AG20443 (cell line): ENCODE measurements around the gene NNMT.

ENCODE experiments used
- DNase-seq: peaks from one replicate; pipeline ENCODE4 v3.0.0; 2012; ENCODE audit warnings: low spot score, mixed read lengths

Gene NNMT

DNA sequence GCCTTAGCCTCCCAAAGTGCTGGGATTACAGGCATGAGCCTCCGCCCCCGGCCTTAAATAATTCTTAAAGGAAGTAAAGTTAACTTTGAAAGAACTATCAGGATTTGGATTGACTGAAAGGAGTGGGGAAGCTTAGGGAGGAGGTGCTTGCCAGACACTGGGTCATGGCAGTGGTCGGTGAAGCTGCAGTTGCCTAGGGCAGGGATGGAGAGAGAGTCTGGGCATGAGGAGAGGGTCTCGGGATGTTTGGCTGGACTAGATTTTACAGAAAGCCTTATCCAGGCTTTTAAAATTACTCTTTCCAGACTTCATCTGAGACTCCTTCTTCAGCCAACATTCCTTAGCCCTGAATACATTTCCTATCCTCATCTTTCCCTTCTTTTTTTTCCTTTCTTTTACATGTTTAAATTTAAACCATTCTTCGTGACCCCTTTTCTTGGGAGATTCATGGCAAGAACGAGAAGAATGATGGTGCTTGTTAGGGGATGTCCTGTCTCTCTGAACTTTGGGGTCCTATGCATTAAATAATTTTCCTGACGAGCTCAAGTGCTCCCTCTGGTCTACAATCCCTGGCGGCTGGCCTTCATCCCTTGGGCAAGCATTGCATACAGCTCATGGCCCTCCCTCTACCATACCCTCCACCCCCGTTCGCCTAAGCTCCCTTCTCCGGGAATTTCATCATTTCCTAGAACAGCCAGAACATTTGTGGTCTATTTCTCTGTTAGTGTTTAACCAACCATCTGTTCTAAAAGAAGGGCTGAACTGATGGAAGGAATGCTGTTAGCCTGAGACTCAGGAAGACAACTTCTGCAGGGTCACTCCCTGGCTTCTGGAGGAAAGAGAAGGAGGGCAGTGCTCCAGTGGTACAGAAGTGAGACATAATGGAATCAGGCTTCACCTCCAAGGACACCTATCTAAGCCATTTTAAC, at the start of gene NNMT:
Gene NNMT (plus strand): TSS at position 724 of the 929 bp plus-strand sequence. CDS start 158 bp downstream, at position 882.
- DNase-seq: peak; percentile 82

DNA sequence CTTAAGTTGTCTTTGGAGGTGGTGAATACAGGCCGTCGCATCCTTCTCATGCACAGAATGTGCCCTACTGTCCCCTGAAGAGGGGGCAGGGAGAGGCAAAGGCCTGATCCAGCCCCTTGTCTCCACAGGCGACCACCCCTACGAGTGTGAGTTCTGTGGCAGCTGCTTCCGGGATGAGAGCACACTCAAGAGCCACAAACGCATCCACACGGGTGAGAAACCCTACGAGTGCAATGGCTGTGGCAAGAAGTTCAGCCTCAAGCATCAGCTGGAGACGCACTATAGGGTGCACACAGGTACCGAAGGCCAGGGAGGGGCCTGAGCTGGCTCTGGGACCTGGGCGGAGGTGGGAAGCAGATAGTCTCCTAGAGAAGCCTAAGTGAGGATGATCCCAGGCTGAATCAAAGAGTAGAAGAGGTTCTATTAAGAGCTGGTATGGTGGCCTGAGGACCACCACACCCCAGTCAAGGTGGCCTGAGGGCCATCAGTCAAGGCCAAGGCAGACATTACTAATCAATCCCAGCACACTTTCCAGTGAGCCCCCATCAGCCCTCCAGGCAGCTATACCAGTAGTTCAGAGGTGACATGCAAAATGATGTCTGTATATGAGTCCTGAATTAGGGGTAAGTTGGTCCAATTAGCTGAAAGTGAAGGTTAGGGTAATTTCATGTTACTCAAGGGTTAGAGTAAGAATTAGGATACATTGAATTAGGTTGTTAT, 49.0 kb upstream of the NNMT start:
- no peak for DNase-seq

DNA sequence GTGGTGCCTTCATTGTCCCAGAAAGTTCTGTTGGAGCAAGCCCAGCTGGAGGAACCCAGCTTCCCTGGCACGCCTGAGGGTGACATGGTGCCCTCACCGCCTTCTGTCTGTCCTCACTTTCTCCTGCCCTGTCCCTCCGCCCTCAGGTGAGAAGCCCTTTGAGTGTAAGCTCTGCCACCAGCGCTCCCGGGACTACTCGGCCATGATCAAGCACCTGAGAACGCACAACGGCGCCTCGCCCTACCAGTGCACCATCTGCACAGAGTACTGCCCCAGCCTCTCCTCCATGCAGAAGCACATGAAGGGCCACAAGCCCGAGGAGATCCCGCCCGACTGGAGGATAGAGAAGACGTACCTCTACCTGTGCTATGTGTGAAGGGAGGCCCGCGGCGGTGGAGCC, 46.0 kb upstream of the NNMT start:
- no peak for DNase-seq

DNA sequence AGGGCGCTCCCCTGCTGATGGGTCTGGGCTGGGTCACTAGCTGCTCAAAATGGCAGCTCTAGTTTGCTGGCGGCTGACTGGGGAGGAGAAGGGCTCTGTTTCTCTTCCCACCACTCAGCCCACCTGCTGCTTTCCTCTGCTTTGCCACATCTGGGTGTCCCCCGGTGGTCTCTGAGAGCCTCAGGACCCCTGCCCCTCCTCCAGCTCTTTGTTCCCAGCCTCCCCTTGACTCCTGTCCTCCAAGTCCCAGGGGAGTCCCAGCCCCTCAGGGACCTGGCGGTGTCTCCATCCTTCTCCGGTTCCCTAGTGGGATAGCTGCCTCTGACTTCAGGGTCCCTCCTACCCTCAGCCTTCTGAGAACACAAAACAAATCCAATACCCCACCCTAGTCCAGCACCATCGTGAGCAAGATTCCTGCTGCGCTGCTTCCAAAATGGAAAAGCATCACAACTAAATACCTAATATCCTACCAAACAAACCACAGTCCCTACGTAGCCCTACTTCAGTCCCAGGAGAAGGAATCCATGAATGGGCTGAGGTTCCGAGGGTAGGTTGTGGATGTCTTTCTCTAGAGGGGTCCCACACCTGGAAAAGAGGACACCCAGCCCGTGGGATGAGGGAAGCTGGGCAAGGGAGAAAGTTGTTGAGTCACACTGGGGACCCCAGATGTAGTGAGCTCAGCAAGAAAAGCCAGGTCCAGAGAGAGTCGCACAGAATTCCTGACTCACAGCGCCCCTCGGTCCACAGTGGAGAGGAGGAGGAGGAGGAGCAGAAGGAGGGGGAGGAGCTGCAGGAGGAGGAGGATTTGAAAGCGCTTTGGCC, 45.0 kb upstream of the NNMT start:
- DNase-seq: no peak

DNA sequence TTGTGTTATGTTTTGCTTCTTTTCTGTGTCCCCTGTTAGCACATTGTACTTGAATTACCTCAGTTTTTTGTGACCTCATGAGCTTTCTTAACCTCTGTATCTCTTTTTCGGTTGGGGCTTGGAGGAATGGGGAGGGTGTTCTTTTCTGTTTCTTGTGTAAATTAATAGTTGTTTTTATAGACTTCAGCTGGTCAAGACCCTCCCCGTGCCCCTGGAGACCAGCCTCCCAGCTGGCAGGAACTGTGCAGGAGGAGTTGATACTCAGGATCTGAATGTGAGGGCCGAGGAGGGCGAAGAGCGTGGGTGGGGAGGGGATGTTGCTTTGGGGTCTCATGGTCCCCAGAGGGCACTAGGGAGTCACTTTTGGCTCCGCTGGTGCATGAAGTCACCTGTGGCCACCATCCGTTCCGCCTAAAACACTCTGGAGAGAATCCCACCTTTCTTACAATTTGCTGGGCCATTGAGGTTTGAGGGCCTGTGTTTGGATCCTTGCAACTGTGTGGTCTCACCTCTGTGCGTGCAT, 44.3 kb upstream of the NNMT start:
- DNase-seq: no peak

DNA sequence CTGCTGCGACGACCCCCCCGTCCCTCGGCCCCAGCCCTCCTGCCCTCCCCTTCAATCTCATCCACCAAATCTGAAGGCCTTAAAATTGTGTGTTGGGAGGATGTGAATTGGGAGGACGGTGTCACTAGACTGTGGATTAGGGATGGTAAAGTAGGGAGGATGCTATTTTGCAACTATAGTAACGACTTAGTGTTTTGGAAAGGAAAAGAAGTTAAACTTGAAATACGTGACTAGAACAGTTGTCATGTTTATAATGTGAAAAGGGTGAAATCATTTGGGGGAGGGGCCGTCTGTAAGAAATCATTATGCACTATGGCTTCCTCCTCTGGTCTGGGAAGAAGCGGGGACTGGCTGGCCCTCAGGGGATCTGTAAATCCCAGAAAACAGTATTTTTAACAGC, 43.4 kb upstream of the NNMT start:
- DNase-seq: no peak

DNA sequence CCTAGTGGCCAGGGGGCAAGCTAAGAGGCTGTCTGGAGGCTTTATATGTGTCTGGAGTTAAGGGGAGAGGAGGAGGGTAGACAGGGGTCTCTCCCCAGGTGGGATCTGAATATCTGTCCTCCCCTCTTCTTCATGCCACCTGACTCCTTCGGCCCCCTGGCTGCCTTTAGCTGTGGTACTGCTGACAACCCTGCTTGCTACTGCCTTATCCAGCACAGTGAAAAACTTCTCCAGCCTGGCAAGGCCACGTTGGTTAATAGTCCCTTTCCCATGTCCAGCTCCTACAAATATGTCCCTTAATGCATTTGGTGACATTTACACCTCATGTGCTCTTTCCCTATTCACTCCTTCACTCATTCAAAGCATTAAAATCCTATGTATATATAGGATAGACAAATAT, 42.4 kb upstream of the NNMT start:
- no peak for DNase-seq

DNA sequence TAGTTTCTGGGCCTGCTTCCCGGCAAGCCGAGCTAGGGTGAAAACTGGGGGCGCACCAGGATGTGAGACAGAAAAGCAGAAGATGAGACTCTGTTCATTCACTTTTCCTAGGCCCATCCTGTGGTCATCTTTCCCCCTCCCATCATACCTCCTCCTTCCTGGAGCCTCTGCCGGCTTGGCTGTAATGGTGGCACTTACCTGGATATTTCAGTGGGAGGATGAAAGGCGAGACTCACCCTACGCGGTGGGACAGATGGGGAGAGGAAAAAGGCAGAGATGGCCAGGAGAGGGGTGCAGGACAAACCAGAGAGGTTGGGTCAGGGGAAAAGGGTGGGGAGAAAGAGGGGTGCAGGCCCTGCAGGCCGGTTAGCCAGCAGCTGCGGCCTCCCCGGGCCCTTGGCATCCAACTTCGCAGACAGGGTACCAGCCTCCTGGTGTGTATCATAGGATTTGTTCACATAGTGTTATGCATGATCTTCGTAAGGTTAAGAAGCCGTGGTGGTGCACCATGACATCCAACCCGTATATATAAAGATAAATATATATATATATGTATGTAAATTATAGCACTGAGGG, 41.5 kb upstream of the NNMT start:
- DNase-seq: no peak

DNA sequence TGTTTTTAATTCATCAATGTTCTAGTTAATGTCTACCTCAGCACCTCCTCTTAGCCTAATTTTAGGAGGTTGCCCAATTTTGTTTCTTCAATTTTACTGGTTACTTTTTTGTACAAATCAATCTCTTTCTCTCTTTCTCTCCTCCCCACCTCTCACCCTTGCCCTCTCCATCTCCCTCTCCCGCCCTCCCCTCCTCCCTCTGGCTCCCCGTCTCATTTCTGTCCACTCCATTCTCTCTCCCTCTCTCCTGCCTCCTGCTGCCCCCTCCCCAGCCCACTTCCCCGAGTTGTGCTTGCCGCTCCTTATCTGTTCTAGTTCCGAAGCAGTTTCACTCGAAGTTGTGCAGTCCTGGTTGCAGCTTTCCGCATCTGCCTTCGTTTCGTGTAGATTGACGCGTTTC, 40.9 kb upstream of the NNMT start:
- no peak for DNase-seq

DNA sequence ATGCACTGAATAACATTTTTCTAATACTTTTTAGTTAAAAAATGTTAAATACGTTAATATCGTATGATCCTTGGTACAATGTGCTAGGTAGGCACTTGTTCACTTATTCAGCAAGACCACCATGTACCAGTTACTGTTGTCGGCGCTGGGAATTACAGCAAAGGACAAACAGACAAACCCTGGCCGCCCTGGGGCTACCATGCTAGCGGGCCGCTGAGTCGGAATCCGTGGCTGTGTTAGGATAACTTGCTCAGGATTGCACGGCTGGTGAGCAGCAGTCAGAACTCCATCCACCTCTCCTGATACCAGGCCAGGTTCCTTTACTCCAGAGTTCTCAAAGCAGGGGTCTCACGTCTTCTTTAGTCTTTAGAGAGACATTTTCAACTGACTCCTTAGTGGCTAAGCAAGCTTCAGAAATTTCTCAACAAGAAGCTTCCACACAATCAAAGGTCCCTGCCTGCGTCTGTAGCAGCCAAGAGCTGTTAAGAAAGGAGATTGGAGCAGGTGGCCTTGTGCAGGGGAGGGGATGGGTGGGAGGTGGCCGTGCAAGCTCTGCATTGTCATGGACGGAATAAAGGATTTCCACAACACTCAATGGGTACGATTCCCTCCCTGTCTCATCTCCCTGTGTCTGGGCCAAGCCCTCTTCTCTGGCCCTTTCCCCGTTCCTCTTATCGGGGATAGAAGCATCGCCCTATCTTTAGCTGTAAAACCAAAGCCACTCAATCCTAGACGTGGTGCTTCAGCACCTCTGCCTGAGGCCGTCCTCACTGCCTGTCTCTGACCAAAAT, 39.8 kb upstream of the NNMT start:
- DNase-seq: no peak

DNA sequence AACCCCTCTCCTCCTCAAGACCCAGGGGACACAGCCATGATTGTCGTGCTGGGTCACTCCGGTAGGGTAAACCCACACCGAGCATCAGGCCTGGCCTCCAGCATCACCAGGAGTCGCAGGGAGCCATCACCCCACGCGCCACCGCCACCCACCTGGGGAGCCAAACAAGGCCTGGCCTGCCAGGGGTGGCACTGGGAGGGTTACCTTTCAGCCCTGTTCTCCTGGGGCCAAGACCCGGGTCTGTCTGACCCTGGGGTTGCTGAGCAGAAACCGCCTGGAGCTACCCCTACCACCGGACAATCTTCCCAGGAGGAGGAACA, 39.3 kb upstream of the NNMT start:
- no peak for DNase-seq

DNA sequence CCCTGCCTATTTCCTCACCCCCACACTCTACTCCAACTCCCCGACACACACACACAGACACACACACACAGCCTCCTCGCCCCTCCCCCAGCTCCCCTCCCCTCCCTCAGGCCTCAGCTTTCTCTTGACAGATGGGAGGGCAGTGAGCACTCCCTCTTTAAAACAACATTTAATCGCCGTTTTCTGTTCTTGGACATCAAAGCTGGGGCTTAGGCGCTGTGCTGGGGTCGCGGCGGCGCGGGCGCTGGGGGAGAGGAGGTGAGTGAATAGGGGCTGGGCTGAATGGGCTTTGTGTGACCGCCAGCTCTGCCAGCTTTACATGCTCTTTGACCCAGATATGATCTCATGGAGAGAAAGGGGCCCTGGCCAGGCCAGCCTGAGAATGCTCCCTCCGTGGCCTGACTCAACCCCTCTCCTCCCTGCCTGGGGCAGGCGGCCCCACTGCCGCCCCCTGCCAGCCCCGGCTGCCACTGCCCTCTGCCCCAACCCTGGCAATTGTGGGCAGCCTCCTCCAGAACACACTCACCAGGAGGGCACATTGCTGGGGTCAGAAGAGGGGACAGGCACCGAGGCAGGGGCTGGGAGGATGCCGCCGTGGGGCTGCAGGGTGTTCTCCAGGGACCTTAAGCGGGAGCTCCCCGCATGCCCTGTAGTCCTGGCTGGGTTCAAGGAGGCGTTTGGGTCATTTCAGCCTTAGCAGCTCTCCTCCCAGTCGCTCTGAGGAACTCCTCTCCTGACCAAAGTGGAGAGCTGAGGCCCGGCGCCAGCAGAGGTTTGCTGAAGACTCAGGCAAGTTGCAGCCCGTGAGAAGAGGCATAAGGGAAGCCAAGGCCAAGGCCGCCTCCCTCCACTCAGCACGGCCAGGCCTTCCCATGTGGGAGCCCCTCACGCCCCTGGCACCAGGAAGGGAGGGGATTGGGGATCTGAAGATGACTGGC, 38.3 kb upstream of the NNMT start:
- DNase-seq: no peak

DNA sequence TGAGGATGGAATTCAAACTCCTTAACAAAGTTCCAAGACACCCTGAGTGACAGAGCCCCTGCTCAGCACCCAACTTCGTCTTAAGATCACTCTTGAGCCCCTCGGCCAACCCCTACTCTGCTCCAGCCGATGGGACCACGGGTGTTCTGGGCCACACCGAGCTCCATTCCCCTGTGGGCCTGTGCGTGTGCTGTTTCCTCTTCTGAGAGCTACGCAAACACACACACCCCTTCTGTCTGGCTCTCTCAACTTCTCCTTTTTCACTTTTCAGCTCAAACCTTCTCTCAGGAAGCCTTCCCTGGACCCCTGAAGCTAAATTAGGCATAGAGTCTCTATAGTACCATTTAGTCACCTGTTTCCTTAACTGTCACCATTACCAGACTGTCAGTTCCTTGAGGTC, 37.5 kb upstream of the NNMT start:
- no peak for DNase-seq

DNA sequence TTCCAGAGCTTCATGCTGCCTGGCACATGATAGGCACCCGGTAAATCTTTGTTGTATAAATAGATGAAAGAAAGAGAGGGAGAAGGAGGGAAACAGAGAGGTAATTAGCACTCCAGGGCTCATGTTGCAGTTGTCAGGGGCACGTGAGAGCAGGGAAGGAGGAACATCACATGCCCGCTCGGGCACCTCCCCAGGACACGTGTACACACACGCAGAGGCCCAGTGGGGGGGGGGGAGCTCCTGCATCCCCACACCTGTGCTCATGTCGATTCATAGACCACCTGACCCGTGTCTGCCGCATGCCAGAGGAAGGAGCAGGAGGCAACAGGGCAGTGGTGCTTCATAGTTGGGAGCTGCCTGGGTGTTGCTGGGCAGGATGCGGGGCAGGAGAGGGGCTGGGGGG, 37.1 kb upstream of the NNMT start:
- DNase-seq: no peak

DNA sequence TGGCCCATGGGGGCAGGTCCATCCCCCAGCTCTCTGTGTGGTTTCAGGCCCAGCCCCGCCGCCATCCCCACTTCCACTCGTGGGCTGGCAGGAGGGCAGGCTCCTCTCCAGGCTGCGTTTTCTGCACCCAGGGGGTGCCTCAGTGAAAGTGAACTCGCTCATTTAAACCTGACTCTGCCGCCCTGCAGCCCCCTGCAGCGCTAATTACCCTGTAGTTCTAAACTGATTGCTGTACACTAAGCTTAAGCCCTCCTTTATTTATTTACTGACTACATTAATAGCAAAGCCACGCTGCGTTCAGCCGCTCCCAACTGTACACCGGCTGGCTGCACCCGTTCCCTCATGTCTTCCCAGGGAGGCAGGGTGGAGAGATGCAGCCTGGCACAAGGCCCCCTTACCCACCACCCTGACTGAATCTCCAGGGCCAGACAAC, 36.6 kb upstream of the NNMT start:
- no peak for DNase-seq

DNA sequence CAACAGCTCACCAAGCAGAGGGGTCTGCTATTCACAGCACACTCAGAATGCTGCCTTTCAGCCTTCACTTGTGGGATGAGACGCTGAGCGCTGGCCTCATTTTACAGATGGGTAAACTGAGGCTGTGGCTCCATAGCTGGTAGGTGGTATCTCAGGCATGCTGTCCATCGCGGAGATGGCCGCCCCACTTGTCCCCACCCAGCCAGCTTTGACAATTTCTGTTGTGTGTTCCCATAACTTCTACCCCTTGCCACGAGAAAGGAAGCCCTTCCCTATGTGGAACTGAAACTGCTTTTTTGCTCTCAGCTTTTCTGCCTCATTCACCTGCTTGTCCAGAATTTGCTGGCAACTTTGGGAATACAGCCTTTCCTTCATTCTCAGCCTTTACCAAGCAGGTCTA, 36.1 kb upstream of the NNMT start:
- no peak for DNase-seq

DNA sequence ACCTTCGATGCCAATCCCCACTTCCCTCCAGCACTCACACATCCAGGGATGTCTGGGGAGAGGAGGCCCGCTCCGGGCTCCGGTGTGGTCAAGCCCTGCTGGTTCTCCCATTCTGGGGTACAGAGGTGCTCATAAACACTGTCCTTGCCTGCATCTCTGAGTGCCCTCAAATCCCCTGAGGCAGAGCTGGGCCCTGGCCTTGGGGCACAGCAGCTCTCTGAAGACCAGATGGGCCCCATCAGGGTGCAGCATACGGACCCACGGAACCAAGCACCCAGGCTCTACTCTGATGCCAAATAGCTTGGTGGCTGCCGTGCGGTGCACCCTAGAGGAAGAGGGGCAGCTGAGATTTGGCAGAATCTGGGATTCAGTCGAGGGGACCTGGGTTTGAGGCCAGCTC, 35.7 kb upstream of the NNMT start:
- DNase-seq: no peak

DNA sequence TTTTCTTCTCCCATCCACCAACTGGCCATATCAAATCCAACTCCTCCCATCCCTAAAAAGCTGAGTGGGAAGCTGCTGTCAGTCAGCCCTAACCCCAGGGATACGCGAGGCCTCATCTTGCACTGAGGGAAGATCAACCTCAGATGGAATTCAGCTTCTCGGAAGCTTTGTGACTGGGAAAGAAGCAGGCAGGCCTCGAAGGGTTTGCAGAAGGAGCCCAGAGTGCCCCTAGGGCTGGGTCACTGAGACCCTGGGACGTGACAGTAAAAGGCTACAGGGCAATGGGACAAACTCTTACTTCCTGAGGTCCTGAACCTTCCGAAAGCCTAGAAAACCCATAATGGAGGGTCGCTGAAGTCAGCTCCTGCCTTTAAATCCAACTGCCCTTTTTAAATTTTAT, 34.4 kb upstream of the NNMT start:
- DNase-seq: no peak

DNA sequence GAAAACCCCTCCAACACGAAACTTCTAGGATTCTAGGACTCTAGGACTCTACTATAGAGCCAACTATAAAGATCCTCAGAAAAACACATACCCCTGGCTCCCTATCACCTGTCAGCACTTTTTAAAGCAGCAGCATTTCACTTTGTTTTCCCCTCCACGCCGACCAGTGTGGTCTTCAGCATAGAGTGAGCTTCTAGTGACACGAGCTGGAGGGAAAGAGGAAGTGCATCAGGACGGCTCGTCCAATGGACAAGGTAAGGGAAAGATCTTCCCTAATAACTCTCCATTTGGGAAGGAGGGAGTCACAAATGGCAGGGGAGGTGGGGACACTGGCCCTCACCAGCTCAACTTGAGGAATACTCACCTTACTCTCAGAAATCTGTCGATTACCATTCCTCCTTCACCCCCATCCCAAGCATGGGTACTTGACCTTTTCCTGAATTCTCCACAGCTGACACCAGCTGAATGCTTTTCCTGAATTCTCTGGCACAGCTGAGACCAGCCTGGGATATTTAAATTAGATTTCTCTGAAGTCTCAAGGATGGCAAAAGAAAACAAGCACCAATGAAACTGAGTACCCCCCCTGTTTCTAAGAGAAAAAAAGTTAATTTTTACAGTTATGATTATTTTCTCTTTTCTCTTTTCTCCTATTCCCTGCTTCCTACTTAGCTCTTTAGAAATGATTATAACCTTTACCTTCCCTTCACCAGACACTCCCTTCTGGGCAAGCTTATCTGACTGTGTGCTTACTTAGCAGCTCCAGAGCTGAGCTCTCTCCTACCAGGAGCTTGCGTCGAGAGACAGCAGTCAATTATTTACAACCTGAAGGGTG, 33.3 kb upstream of the NNMT start:
- DNase-seq: peak; percentile 81
